GM12864 (cell line): ENCODE results near the gene GART.
A peak's percentile ranks its signal among the peaks of the same experiment; 100 is the strongest.
"Not testable (repeated sequence)": the region's sequence is repeated elsewhere in the genome, so short reads cannot be mapped to it uniquely, and the experiment has no call there.

Experiments used
- DNase-seq: peaks from one replicate; pipeline ENCODE4 v3.0.0-alpha.2; 2011; ENCODE audit warnings: low read depth
- H3K4me3 ChIP-seq: 2 replicates; pipeline ENCODE4 v1.5.1; 2011; ENCODE audit warnings: mild to moderate bottlenecking, low read depth, low read length, control low read depth
- CTCF ChIP-seq: IDR thresholded peaks from 2 replicates; pipeline ENCODE4 v1.5.1; 2011; ENCODE audit warnings: low read depth, mild to moderate bottlenecking, moderate library complexity, low read length, control low read depth, inconsistent platforms; ENCODE audit errors: missing control alignments

The GART gene

GRCh38 chr21:33479679-33480480 is 62.0 kb downstream of the GART start, which contains the start of gene TMEM50B:
TMEM50B (minus strand) TSS chr21:33479974; CDS start chr21:33468885, 11,089 bp downstream.
- peak within 1 kb of the TSS; percentile 97 for H3K4me3 ChIP-seq
- peak; percentile 39 for TF ChIP-seq CTCF
- DNase-seq: peak; percentile 87

- peak overlapping the region; percentile 97 for H3K4me3 ChIP-seq
- no peak for TF ChIP-seq CTCF
- DNase-seq: no peak
These were observed 62.8 kb downstream of the GART start for GRCh38 chr21:33478935-33479678.

GRCh38 chr21:33478182-33478581 is 63.7 kb downstream of the GART start:
- no peak for TF ChIP-seq CTCF

GRCh38 chr21:33477066-33477465 is 64.9 kb downstream of the GART start:
- no peak for TF ChIP-seq CTCF
- no peak overlapping the region for H3K4me3 ChIP-seq
- DNase-seq: no peak

More at GRCh38 chr21:33478182-33478581, 63.7 kb downstream of the GART start:
- DNase-seq: no peak
- peak overlapping the region; percentile 97 for H3K4me3 ChIP-seq

GRCh38 chr21:33473344-33473743 is 68.6 kb downstream of the GART start:
- TF ChIP-seq CTCF: no peak
- no peak overlapping the region for H3K4me3 ChIP-seq
- DNase-seq: no peak

- no peak overlapping the region for H3K4me3 ChIP-seq
- no peak for TF ChIP-seq CTCF
- DNase-seq: no peak
These were observed 71.2 kb downstream of the GART start for GRCh38 chr21:33470701-33471100.

GRCh38 chr21:33469183-33469582 is 72.7 kb downstream of the GART start:
- DNase-seq, H3K4me3 ChIP-seq: not testable (repeated sequence)
